ENCODE data around the gene FOXP1. TPM values are rescaled to one million over a fixed set of nuclear protein-coding genes. Genes with fewer than 3 reads are reported as not detected.

FOXP1 gene
- total RNA-seq, 1 donor from 2014 or later: 113 TPM

- H3K27me3 Mint-ChIP-seq: no peaks in the 10 kb centered on the region
- TF ChIP-seq CTCF (conservative IDR thresholded peaks at IDR 0.05): no peak
- H3K9me3 Mint-ChIP-seq: no peaks in the 10 kb centered on the region
- no peak for DNase-seq (ENCODE audit: extremely low spot score, unreplicated experiment)
- H3K27ac Mint-ChIP-seq: no peak overlapping the region
- H3K4me3 Mint-ChIP-seq: no peak overlapping the region
- peaks cover 6% of the 10 kb centered on the region for H3K36me3 Mint-ChIP-seq
- peaks cover 47% of the 10 kb centered on the region for H3K4me1 Mint-ChIP-seq (ENCODE audit: unreplicated experiment)
Measured at GRCh38 chr3:71311661-71312046, 271.9 kb downstream of the FOXP1 start.

DNA sequence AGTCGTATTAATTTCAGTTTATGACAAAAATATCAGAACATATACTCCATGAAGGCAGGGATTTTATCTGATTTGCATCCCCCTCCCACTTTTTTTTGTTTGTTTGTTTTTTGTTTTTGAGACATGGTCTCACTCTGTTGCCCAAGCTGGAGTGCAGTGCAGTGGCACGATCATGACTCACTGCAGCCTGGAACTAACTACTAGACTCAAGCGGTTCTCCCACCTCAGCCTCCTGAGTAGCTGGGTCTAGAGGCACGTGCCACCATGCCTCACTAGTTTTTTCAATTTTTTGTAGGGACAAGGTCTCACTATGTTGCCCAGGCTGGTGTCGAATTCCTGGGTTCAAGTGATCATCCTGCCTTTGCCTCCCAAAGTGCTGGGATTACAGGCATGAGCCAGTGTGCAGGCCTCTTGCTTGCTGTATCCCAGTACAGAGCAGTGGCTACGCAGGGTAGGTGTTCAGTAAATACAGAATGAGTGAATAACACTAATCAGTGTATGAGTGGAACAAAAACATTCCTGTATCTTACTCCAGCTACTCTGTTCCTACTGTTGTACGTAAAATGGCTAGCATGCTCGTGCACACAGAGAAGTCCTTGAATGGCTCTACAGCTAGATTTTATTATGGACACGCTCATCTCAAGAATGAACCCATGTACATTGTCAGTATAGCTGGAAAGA, 272.4 kb downstream of the FOXP1 start:
- H3K36me3 Mint-ChIP-seq: peaks cover 6% of the 10 kb centered on the region
- H3K27me3 Mint-ChIP-seq: no peaks in the 10 kb centered on the region
- H3K27ac Mint-ChIP-seq: no peak overlapping the region
- peaks cover 47% of the 10 kb centered on the region for H3K4me1 Mint-ChIP-seq (ENCODE audit: unreplicated experiment)
- no peak overlapping the region for H3K4me3 Mint-ChIP-seq
- TF ChIP-seq CTCF (conservative IDR thresholded peaks at IDR 0.05): no peak
- DNase-seq (ENCODE audit: extremely low spot score, unreplicated experiment): no peak
- no peaks in the 10 kb centered on the region for H3K9me3 Mint-ChIP-seq

GRCh38 chr3:71310359-71310979, 273.1 kb downstream of the FOXP1 start:
- no peaks in the 10 kb centered on the region for H3K27me3 Mint-ChIP-seq
- H3K27ac Mint-ChIP-seq: no peak overlapping the region
- TF ChIP-seq CTCF (conservative IDR thresholded peaks at IDR 0.05): peak; percentile 19
- H3K36me3 Mint-ChIP-seq: peaks cover 6% of the 10 kb centered on the region
- no peak overlapping the region for H3K4me3 Mint-ChIP-seq
- no peaks in the 10 kb centered on the region for H3K9me3 Mint-ChIP-seq
- no peak for DNase-seq (ENCODE audit: extremely low spot score, unreplicated experiment)
- peaks cover 47% of the 10 kb centered on the region for H3K4me1 Mint-ChIP-seq (ENCODE audit: unreplicated experiment)

GRCh38 chr3:71309886-71310285, 273.6 kb downstream of the FOXP1 start:
- peak overlapping the region; percentile 53 for H3K4me3 Mint-ChIP-seq
- TF ChIP-seq CTCF (conservative IDR thresholded peaks at IDR 0.05): no peak
- DNase-seq (ENCODE audit: extremely low spot score, unreplicated experiment): no peak
- no peak overlapping the region for H3K27ac Mint-ChIP-seq
- H3K4me1 Mint-ChIP-seq (ENCODE audit: unreplicated experiment): peaks cover 51% of the 10 kb centered on the region
- H3K9me3 Mint-ChIP-seq: no peaks in the 10 kb centered on the region
- H3K36me3 Mint-ChIP-seq: peaks cover 6% of the 10 kb centered on the region
- peaks cover 2% of the 10 kb centered on the region for H3K27me3 Mint-ChIP-seq

GRCh38 chr3:71309342-71309741, 274.2 kb downstream of the FOXP1 start:
- H3K4me1 Mint-ChIP-seq (ENCODE audit: unreplicated experiment): peaks cover 56% of the 10 kb centered on the region
- DNase-seq (ENCODE audit: extremely low spot score, unreplicated experiment): no peak
- no peak overlapping the region for H3K27ac Mint-ChIP-seq
- H3K4me3 Mint-ChIP-seq: peak overlapping the region; percentile 53
- peaks cover 6% of the 10 kb centered on the region for H3K36me3 Mint-ChIP-seq
- no peak for TF ChIP-seq CTCF (conservative IDR thresholded peaks at IDR 0.05)
- H3K9me3 Mint-ChIP-seq: no peaks in the 10 kb centered on the region
- H3K27me3 Mint-ChIP-seq: peaks cover 2% of the 10 kb centered on the region

Data from type B pancreatic cell (in vitro differentiated cells).